ENCODE results near the gene CFAP299.

CFAP299 gene

GRCh38 chr4:80532674-80533333 is 197.3 kb downstream of the CFAP299 start:
- no peaks in the 10 kb centered on the region for H3K4me1 Mint-ChIP-seq
- H3K36me3 Mint-ChIP-seq, result no peaks in the 10 kb centered on the region
- no peak overlapping the region for H3K4me3 Mint-ChIP-seq
- no peaks in the 10 kb centered on the region for H3K9me3 Mint-ChIP-seq
- DNase-seq (ENCODE audit: low spot score in 2 of 2) (no peak), ATAC-seq (no peak)
- no peak overlapping the region for H3K27ac Mint-ChIP-seq

- no peak for ATAC-seq
- DNase-seq (ENCODE audit: low spot score in 2 of 2), result no peak
- Mint-ChIP-seq H3K36me3 (no peaks in the 10 kb centered on the region), H3K4me3 (no peak overlapping the region), H3K27ac (no peak overlapping the region), H3K4me1 (peaks cover 7% of the 10 kb centered on the region), H3K9me3 (no peaks in the 10 kb centered on the region)
Measured at GRCh38 chr4:80535551-80535950, 200.0 kb downstream of the CFAP299 start.

GRCh38 chr4:80538276-80538926 is 202.9 kb downstream of the CFAP299 start:
- peaks cover 17% of the 10 kb centered on the region for H3K4me1 Mint-ChIP-seq
- ATAC-seq (peak; percentile 74), DNase-seq (ENCODE audit: low spot score in 2 of 2) (no peak)
- no peak overlapping the region for H3K4me3 Mint-ChIP-seq
- no peaks in the 10 kb centered on the region for H3K36me3 Mint-ChIP-seq
- H3K27ac Mint-ChIP-seq, result no peak overlapping the region
- no peaks in the 10 kb centered on the region for H3K9me3 Mint-ChIP-seq

- Mint-ChIP-seq H3K9me3 (no peaks in the 10 kb centered on the region), H3K36me3 (no peaks in the 10 kb centered on the region), H3K27ac (no peak overlapping the region), H3K4me1 (peaks cover 17% of the 10 kb centered on the region), H3K4me3 (no peak overlapping the region)
- DNase-seq (ENCODE audit: low spot score in 2 of 2) (no peak), ATAC-seq (no peak)
Measured at GRCh38 chr4:80539190-80539589, 203.7 kb downstream of the CFAP299 start.

GRCh38 chr4:80540349-80540748 is 204.8 kb downstream of the CFAP299 start:
- ATAC-seq (no peak), DNase-seq (ENCODE audit: low spot score in 2 of 2) (no peak)
- H3K27ac Mint-ChIP-seq, result no peak overlapping the region
- H3K4me1 Mint-ChIP-seq, result peaks cover 17% of the 10 kb centered on the region
- H3K36me3 Mint-ChIP-seq, result no peaks in the 10 kb centered on the region
- H3K9me3 Mint-ChIP-seq, result no peaks in the 10 kb centered on the region
- no peak overlapping the region for H3K4me3 Mint-ChIP-seq

- Mint-ChIP-seq H3K36me3 (no peaks in the 10 kb centered on the region), H3K9me3 (no peaks in the 10 kb centered on the region), H3K4me1 (peaks cover 17% of the 10 kb centered on the region), H3K27ac (no peak overlapping the region), H3K4me3 (no peak overlapping the region)
- ATAC-seq (peak; percentile 90), DNase-seq (ENCODE audit: low spot score in 2 of 2) (no peak)
Measured at GRCh38 chr4:80540785-80541469, 205.4 kb downstream of the CFAP299 start.

GRCh38 chr4:80542747-80543146 is 207.2 kb downstream of the CFAP299 start:
- DNase-seq (ENCODE audit: low spot score in 2 of 2) (no peak), ATAC-seq (no peak)
- Mint-ChIP-seq H3K27ac (no peak overlapping the region), H3K4me1 (peaks cover 17% of the 10 kb centered on the region), H3K36me3 (no peaks in the 10 kb centered on the region), H3K4me3 (no peak overlapping the region), H3K9me3 (no peaks in the 10 kb centered on the region)

- H3K27ac Mint-ChIP-seq, result no peak overlapping the region
- DNase-seq (ENCODE audit: low spot score in 2 of 2) (no peak), ATAC-seq (no peak)
- H3K4me1 Mint-ChIP-seq, result no peaks in the 10 kb centered on the region
- H3K4me3 Mint-ChIP-seq, result no peak overlapping the region
- peaks cover 9% of the 10 kb centered on the region for H3K9me3 Mint-ChIP-seq
- no peaks in the 10 kb centered on the region for H3K36me3 Mint-ChIP-seq
Measured at GRCh38 chr4:80560337-80560736, 224.8 kb downstream of the CFAP299 start.

GRCh38 chr4:80566203-80566872 is 230.8 kb downstream of the CFAP299 start:
- no peak overlapping the region for H3K4me3 Mint-ChIP-seq
- no peak for DNase-seq (ENCODE audit: low spot score in 2 of 2)

GRCh38 chr4:80568891-80569290 is 233.4 kb downstream of the CFAP299 start:
- no peaks in the 10 kb centered on the region for H3K36me3 Mint-ChIP-seq
- H3K4me1 Mint-ChIP-seq, result no peaks in the 10 kb centered on the region
- DNase-seq (ENCODE audit: low spot score in 2 of 2), result no peak
- no peak for ATAC-seq
- no peaks in the 10 kb centered on the region for H3K9me3 Mint-ChIP-seq
- H3K27ac Mint-ChIP-seq, result no peak overlapping the region
- no peak overlapping the region for H3K4me3 Mint-ChIP-seq

More at GRCh38 chr4:80566203-80566872, 230.8 kb downstream of the CFAP299 start:
- Mint-ChIP-seq H3K36me3 (no peaks in the 10 kb centered on the region), H3K27ac (no peak overlapping the region), H3K9me3 (peaks cover 9% of the 10 kb centered on the region), H3K4me1 (no peaks in the 10 kb centered on the region)
- peak; percentile 28 for ATAC-seq

- H3K9me3 Mint-ChIP-seq, result no peaks in the 10 kb centered on the region
- DNase-seq (ENCODE audit: low spot score in 2 of 2), result no peak
- H3K27ac Mint-ChIP-seq, result no peak overlapping the region
- H3K4me1 Mint-ChIP-seq, result no peaks in the 10 kb centered on the region
- no peak overlapping the region for H3K4me3 Mint-ChIP-seq
- no peak for ATAC-seq
- no peaks in the 10 kb centered on the region for H3K36me3 Mint-ChIP-seq
Measured at GRCh38 chr4:80576796-80577195, 241.3 kb downstream of the CFAP299 start.

GRCh38 chr4:80578001-80578400 is 242.5 kb downstream of the CFAP299 start:
- Mint-ChIP-seq H3K36me3 (no peaks in the 10 kb centered on the region), H3K4me3 (no peak overlapping the region), H3K27ac (no peak overlapping the region), H3K4me1 (no peaks in the 10 kb centered on the region), H3K9me3 (no peaks in the 10 kb centered on the region)
- no peak for ATAC-seq
- DNase-seq (ENCODE audit: low spot score in 2 of 2), result no peak

- DNase-seq (ENCODE audit: low spot score in 2 of 2) (no peak), ATAC-seq (no peak)
- no peaks in the 10 kb centered on the region for H3K4me1 Mint-ChIP-seq
- H3K4me3 Mint-ChIP-seq, result no peak overlapping the region
- H3K36me3 Mint-ChIP-seq, result no peaks in the 10 kb centered on the region
- no peak overlapping the region for H3K27ac Mint-ChIP-seq
- H3K9me3 Mint-ChIP-seq, result no peaks in the 10 kb centered on the region
Measured at GRCh38 chr4:80585542-80585941, 250.0 kb downstream of the CFAP299 start.

- ATAC-seq (no peak), DNase-seq (ENCODE audit: low spot score in 2 of 2) (no peak)
- no peak overlapping the region for H3K4me3 Mint-ChIP-seq
- no peak overlapping the region for H3K27ac Mint-ChIP-seq
- H3K9me3 Mint-ChIP-seq, result no peaks in the 10 kb centered on the region
- H3K36me3 Mint-ChIP-seq, result no peaks in the 10 kb centered on the region
- no peaks in the 10 kb centered on the region for H3K4me1 Mint-ChIP-seq
Measured at GRCh38 chr4:80586716-80587115, 251.2 kb downstream of the CFAP299 start.

GRCh38 chr4:80587871-80588385 is 252.4 kb downstream of the CFAP299 start:
- H3K27ac Mint-ChIP-seq, result no peak overlapping the region
- ATAC-seq, result no peak
- H3K4me3 Mint-ChIP-seq, result no peak overlapping the region
- no peaks in the 10 kb centered on the region for H3K36me3 Mint-ChIP-seq
- no peaks in the 10 kb centered on the region for H3K4me1 Mint-ChIP-seq
- H3K9me3 Mint-ChIP-seq, result no peaks in the 10 kb centered on the region
- DNase-seq (ENCODE audit: low spot score in 2 of 2), result no peak
